ENCODE results near the gene NIFK. TPM values are rescaled to one million over a fixed set of nuclear protein-coding genes. Genes with fewer than 3 reads are reported as not detected.

The NIFK gene
- 53.1 TPM for polyA plus RNA-seq (2012; ENCODE audit: insufficient read depth, insufficient read length, low read depth)

GRCh38 chr2:121736462-121737336 lies at the start of gene NIFK:
NIFK (minus strand) TSS chr2:121736875; CDS start chr2:121736850, 25 bp downstream.
- no peaks in the 10 kb centered on the region for H3K27me3 ChIP-seq
- no peaks in the 10 kb centered on the region for H3K9me3 ChIP-seq
- DNase-seq: peak; percentile 96
- peak within 1 kb of the TSS; percentile 96 for H3K4me3 ChIP-seq (ENCODE audit: low read depth, low read length)
- no peak for TF ChIP-seq CTCF (IDR thresholded peaks at IDR 0.05; ENCODE audit: low read depth, low read length)
- H3K36me3 ChIP-seq: peaks cover 14% of the 10 kb centered on the region
- no peaks in the 10 kb centered on the region for H3K4me1 ChIP-seq

GRCh38 chr2:121783180-121783579 lies 46.5 kb upstream of the NIFK start:
- Histone ChIP-seq H3K4me3 (ENCODE audit: low read depth, low read length) (no peak overlapping the region), H3K4me1 (no peaks in the 10 kb centered on the region), H3K36me3 (no peaks in the 10 kb centered on the region), H3K27me3 (no peaks in the 10 kb centered on the region), H3K9me3 (no peaks in the 10 kb centered on the region)
- no peak for DNase-seq
- TF ChIP-seq CTCF (IDR thresholded peaks at IDR 0.05; ENCODE audit: low read depth, low read length): no peak

- H3K9me3 ChIP-seq: no peaks in the 10 kb centered on the region
- no peaks in the 10 kb centered on the region; the same call in 1 of the 2 replicates for H3K4me1 ChIP-seq
- no peaks in the 10 kb centered on the region for H3K36me3 ChIP-seq
- TF ChIP-seq CTCF (IDR thresholded peaks at IDR 0.05; ENCODE audit: low read depth, low read length): no peak
- DNase-seq: no peak
- H3K4me3 ChIP-seq (ENCODE audit: low read depth, low read length): no peak overlapping the region
- no peaks in the 10 kb centered on the region for H3K27me3 ChIP-seq
Observed at GRCh38 chr2:121778741-121779487, 42.2 kb upstream of the NIFK start.

- no peak for TF ChIP-seq CTCF (IDR thresholded peaks at IDR 0.05; ENCODE audit: low read depth, low read length)
- Histone ChIP-seq H3K4me1 (peaks cover 7% of the 10 kb centered on the region), H3K9me3 (no peaks in the 10 kb centered on the region), H3K36me3 (no peaks in the 10 kb centered on the region), H3K27me3 (no peaks in the 10 kb centered on the region), H3K4me3 (ENCODE audit: low read depth, low read length) (no peak overlapping the region)
- no peak for DNase-seq
Observed at GRCh38 chr2:121777699-121778058, 41.0 kb upstream of the NIFK start.

- Histone ChIP-seq H3K4me3 (ENCODE audit: low read depth, low read length) (no peak overlapping the region), H3K27me3 (no peaks in the 10 kb centered on the region), H3K9me3 (no peaks in the 10 kb centered on the region), H3K36me3 (no peaks in the 10 kb centered on the region), H3K4me1 (peaks cover 7% of the 10 kb centered on the region)
- no peak for TF ChIP-seq CTCF (IDR thresholded peaks at IDR 0.05; ENCODE audit: low read depth, low read length)
- no peak for DNase-seq
Observed at GRCh38 chr2:121776885-121777698, 40.4 kb upstream of the NIFK start.
